Mesendoderm (in vitro differentiated cells): ENCODE data around the gene ROBO1.

ENCODE experiments used
- DNase-seq: peaks from one replicate; pipeline ENCODE4 v3.0.0; 2013
- H2AK5ac ChIP-seq: 2 replicates; pipeline ENCODE4 v1.6.1; 2013; ENCODE audit warnings: low read length, inconsistent platforms
- H2BK120ac ChIP-seq: 2 replicates; pipeline ENCODE4 v1.6.1; 2013; ENCODE audit warnings: low read depth, mild to moderate bottlenecking, low read length, moderate library complexity, mixed read lengths
- H2BK15ac ChIP-seq: replicated peaks from 2 replicates; pipeline ENCODE4 v1.6.1; 2013; ENCODE audit warnings: low read depth, mild to moderate bottlenecking, moderate library complexity
- H2BK5ac ChIP-seq: 2 replicates; pipeline ENCODE4 v1.6.1; 2013; ENCODE audit warnings: low read length, inconsistent platforms
- H3K18ac ChIP-seq: 2 replicates; pipeline ENCODE4 v1.6.1; 2013; ENCODE audit warnings: mild to moderate bottlenecking, low read length, mixed read lengths
- H3K23ac ChIP-seq: one replicate; pipeline ENCODE4 v1.6.1; 2013; ENCODE audit warnings: low read length
- H3K27ac ChIP-seq: 2 replicates; pipeline ENCODE4 v1.5.1; 2013; ENCODE audit warnings: low read depth, mild to moderate bottlenecking, inconsistent platforms, low read length, moderate library complexity
- H3K27me3 ChIP-seq: 2 replicates; pipeline ENCODE4 v1.6.1; 2013; ENCODE audit warnings: low read length, control low read depth, mild to moderate bottlenecking, inconsistent platforms; ENCODE audit not compliant: insufficient read depth, poor library complexity
- H3K36me3 ChIP-seq: 2 replicates; pipeline ENCODE4 v1.6.1; 2013; ENCODE audit warnings: low read length, inconsistent platforms; ENCODE audit not compliant: control insufficient read depth, insufficient read depth
- H3K4ac ChIP-seq: one replicate; pipeline ENCODE4 v1.6.1; 2013; ENCODE audit warnings: low read depth, mild to moderate bottlenecking, low read length, moderate library complexity
- H3K4me1 ChIP-seq: 2 replicates; pipeline ENCODE4 v1.6.1; 2013; ENCODE audit warnings: low read depth, low read length, inconsistent platforms; ENCODE audit not compliant: control insufficient read depth
- H3K4me2 ChIP-seq: 2 replicates; pipeline ENCODE4 v1.6.1; 2013; ENCODE audit warnings: low read length
- H3K4me3 ChIP-seq: 2 replicates; pipeline ENCODE4 v1.5.1; 2013; ENCODE audit warnings: mild to moderate bottlenecking, low read length
- H3K56ac ChIP-seq: one replicate; pipeline ENCODE4 v1.6.1; 2013; ENCODE audit warnings: low read length
- H3K79me1 ChIP-seq: 2 replicates; pipeline ENCODE4 v1.6.1; 2013; ENCODE audit warnings: low read length, inconsistent platforms
- H3K79me2 ChIP-seq: 2 replicates; pipeline ENCODE4 v1.6.1; 2013; ENCODE audit warnings: mild to moderate bottlenecking, low read length; ENCODE audit not compliant: control insufficient read depth, insufficient read depth
- H3K9ac ChIP-seq: 2 replicates; pipeline ENCODE4 v1.6.1; 2013; ENCODE audit warnings: low read length, inconsistent platforms
- H4K5ac ChIP-seq: one replicate; pipeline ENCODE4 v1.6.1; 2013; ENCODE audit warnings: low read length
- H4K8ac ChIP-seq: one replicate; pipeline ENCODE4 v1.6.1; 2013; ENCODE audit warnings: low read depth, mild to moderate bottlenecking, control low read depth, low read length, moderate library complexity
- WGBS: extraction: QIAGEN DNeasy Blood & Tissue Kit; methylation state at CpG from one replicate; pipeline ENCODE4 v1.1.7; 2013; ENCODE audit warnings: low lambda C conversion rate, missing lambda C conversion rate; ENCODE audit not compliant: insufficient coverage; ENCODE audit errors: extremely low coverage; 5-methylcytosine and 5-hydroxymethylcytosine counted together

ROBO1 gene

DNA sequence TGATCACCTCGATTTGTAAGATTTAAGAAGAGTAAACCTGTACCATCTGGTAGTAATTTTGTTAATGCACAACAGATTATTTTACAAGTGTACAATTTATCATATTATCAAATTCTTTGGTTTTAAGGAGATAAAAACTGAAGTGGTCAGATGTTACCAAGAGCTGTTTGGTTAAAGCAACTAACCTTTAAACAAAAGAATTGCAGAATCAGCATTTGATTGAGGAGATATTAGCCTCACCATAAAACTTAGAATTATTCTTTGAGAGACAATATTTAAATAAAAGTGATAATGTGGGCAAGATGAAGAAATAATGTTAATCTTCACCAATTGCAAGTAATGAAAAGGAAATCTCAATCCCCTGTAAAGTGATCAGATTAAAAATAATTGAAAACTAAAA lies 1034.9 kb downstream of the ROBO1 start:
- Histone ChIP-seq H3K27me3 (no peaks in the 10 kb centered on the region), H3K4me2 (no peak overlapping the region), H3K9ac (no peak overlapping the region), H3K79me1 (no peaks in the 10 kb centered on the region), H3K4me3 (no peak overlapping the region), H3K4ac (no peak overlapping the region), H4K5ac (no peak overlapping the region), H3K36me3 (no peaks in the 10 kb centered on the region), H3K4me1 (peaks cover 4% of the 10 kb centered on the region), H2BK120ac (no peak overlapping the region), H3K23ac (no peak overlapping the region), H3K56ac (no peak overlapping the region), H3K27ac (no peak overlapping the region), H2AK5ac (no peak overlapping the region), H3K79me2 (no peaks in the 10 kb centered on the region), H4K8ac (no peak overlapping the region), H2BK5ac (no peak overlapping the region), H2BK15ac (no peak overlapping the region), H3K18ac (no peak overlapping the region)
- WGBS, result no CpG with 5 or more reads among the region's 1 CpG
- no peak for DNase-seq

DNA sequence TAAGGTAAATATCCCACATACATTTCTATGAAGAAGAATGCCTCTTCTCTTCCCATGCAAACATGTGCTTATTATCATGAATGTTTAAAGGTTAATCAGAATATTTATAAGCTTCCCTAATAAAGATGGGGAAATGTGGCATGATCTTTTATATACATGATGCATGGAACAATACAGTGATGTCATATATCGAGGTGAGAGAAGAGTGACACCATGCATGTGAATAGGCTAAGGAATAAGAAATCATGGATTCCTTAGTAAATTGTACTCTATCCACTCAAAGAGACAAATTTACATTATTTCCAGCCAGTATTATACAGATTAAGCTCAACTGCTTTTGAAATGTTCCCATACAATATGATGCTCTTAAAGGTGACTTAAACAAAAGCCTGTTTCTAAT lies 1035.3 kb downstream of the ROBO1 start:
- Histone ChIP-seq H3K27me3 (no peaks in the 10 kb centered on the region), H2BK5ac (no peak overlapping the region)
- WGBS, result no CpG with 5 or more reads among the region's 1 CpG

DNA sequence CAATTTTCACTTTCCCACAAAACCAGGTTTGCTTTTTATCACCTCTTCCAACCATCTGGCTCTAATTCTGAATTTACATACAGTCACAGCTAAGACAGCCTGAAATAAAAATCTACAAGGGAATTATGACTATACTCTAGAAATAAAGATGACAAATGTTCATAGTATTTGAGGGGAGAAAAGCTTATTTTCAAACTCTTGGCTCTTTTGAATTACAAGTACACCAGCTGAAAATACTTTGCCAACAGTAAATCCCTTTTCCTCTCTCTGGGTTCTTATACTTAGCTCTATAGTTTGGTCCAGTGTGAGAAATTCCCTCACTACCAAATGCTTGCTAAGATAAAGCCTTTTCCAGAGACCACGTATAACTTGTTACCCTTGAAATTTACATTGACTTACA lies 1037.9 kb downstream of the ROBO1 start:
- Histone ChIP-seq H3K27ac (no peak overlapping the region), H2BK15ac (no peak overlapping the region), H3K4ac (no peak overlapping the region), H4K8ac (no peak overlapping the region), H3K4me2 (no peak overlapping the region), H3K9ac (no peak overlapping the region), H3K36me3 (no peaks in the 10 kb centered on the region), H3K4me1 (peaks cover 4% of the 10 kb centered on the region), H2AK5ac (no peak overlapping the region), H3K79me1 (no peaks in the 10 kb centered on the region), H3K79me2 (no peaks in the 10 kb centered on the region), H4K5ac (no peak overlapping the region), H2BK5ac (no peak overlapping the region), H3K23ac (no peak overlapping the region), H3K56ac (no peak overlapping the region), H3K27me3 (no peaks in the 10 kb centered on the region), H3K18ac (no peak overlapping the region), H2BK120ac (no peak overlapping the region), H3K4me3 (no peak overlapping the region)
- DNase-seq, result peak; percentile 47
- no CpG with 5 or more reads among the region's 1 CpG for WGBS

More for the DNA sequence above, 1035.3 kb downstream of the ROBO1 start:
- H3K23ac ChIP-seq, result no peak overlapping the region
- no peaks in the 10 kb centered on the region for H3K36me3 ChIP-seq
- no peak overlapping the region for H3K18ac ChIP-seq
- H3K27ac ChIP-seq, result no peak overlapping the region
- H3K4me1 ChIP-seq, result peaks cover 4% of the 10 kb centered on the region
- H4K5ac ChIP-seq, result no peak overlapping the region
- H2AK5ac ChIP-seq, result no peak overlapping the region
- H3K79me2 ChIP-seq, result no peaks in the 10 kb centered on the region
- no peak for DNase-seq
- H3K4ac ChIP-seq, result no peak overlapping the region
- H3K56ac ChIP-seq, result no peak overlapping the region
- H4K8ac ChIP-seq, result no peak overlapping the region
- no peak overlapping the region for H3K9ac ChIP-seq
- no peak overlapping the region for H3K4me2 ChIP-seq
- H3K4me3 ChIP-seq, result no peak overlapping the region
- H3K79me1 ChIP-seq, result no peaks in the 10 kb centered on the region
- no peak overlapping the region for H2BK120ac ChIP-seq
- no peak overlapping the region for H2BK15ac ChIP-seq

DNA sequence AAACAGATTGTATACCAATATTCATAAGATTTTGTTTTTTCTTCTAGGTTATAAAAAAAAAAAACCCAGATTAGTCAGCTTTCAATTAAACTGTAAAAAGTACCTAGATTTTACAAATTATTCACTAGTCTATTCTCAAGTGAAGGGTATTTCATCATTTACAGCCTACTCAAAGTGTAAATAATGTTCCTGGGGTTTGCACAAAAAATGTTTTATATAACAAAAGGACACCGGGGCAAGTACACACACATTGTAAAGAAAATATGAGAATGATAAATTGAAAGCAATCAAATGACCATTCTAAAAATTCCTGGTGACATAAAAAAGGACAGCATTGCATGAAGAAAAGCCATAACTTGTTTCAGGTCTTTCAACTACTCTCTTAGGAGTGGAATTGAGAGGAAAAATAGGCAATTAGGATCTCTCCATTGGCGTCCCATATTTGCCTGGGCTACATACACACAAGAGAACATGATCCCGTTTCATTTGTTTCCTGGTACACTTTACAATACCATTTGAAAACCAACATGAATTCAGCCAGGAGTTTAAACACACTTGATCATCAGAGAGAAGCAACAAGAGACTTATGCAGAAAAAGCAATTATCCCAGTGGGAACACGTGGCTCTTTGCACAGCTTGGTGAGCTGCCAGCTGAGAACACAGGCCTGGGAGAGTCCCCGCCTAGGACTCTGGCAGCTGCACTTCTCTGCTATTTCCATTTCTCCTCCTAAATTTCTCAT lies 1039.2 kb downstream of the ROBO1 start:
- no peak overlapping the region for H4K8ac ChIP-seq
- H3K56ac ChIP-seq, result no peak overlapping the region
- no peak overlapping the region for H3K9ac ChIP-seq
- H2BK15ac ChIP-seq, result no peak overlapping the region
- H3K27me3 ChIP-seq, result no peaks in the 10 kb centered on the region
- H3K4me1 ChIP-seq, result peaks cover 4% of the 10 kb centered on the region
- no peak overlapping the region for H4K5ac ChIP-seq
- H3K4me3 ChIP-seq, result no peak overlapping the region
- no peak overlapping the region for H3K4me2 ChIP-seq
- no peak overlapping the region for H3K23ac ChIP-seq
- H3K4ac ChIP-seq, result no peak overlapping the region
- peak; percentile 57 for DNase-seq
- H3K36me3 ChIP-seq, result no peaks in the 10 kb centered on the region
- H3K18ac ChIP-seq, result peak overlapping the region; percentile 68
- no peak overlapping the region for H2AK5ac ChIP-seq
- no peak overlapping the region for H2BK120ac ChIP-seq
- H3K27ac ChIP-seq, result no peak overlapping the region
- no peaks in the 10 kb centered on the region for H3K79me2 ChIP-seq
- no peaks in the 10 kb centered on the region for H3K79me1 ChIP-seq
- no peak overlapping the region for H2BK5ac ChIP-seq
- WGBS, result no CpG with 5 or more reads among the region's 5 CpGs

DNA sequence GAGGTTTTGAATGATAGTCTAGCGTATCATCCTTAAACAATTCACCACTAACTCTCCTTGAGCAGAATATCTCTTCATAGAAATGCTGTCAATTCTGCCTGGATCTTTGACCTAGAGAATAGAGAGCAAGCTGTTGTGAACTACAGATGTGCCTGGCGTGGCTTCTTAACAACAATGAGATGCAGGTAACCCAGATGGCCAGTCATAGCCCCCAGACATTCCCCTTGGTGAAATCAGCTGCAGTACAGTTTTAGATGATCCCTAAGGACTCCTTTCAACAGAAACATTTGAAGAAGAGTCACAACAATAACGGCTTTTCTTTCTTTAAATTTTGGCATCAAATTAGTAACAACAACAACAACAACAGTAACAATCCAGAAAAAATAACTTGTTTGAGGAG lies 1041.3 kb downstream of the ROBO1 start:
- H3K79me2 ChIP-seq, result no peaks in the 10 kb centered on the region
- H3K9ac ChIP-seq, result no peak overlapping the region
- no peak overlapping the region for H3K56ac ChIP-seq
- no peaks in the 10 kb centered on the region for H3K36me3 ChIP-seq
- peak; percentile 55 for DNase-seq
- no peak overlapping the region for H4K5ac ChIP-seq
- H2BK15ac ChIP-seq, result no peak overlapping the region
- H3K4me3 ChIP-seq, result no peak overlapping the region
- no CpG with 5 or more reads among the region's 3 CpGs for WGBS
- no peak overlapping the region for H2BK5ac ChIP-seq
- no peak overlapping the region for H3K4ac ChIP-seq
- peak overlapping the region; percentile 51 for H3K18ac ChIP-seq
- peaks cover 4% of the 10 kb centered on the region for H3K4me1 ChIP-seq
- no peak overlapping the region for H3K4me2 ChIP-seq
- H2AK5ac ChIP-seq, result no peak overlapping the region
- H3K27me3 ChIP-seq, result no peaks in the 10 kb centered on the region
- H3K23ac ChIP-seq, result no peak overlapping the region
- no peak overlapping the region for H4K8ac ChIP-seq
- no peaks in the 10 kb centered on the region for H3K79me1 ChIP-seq
- no peak overlapping the region for H3K27ac ChIP-seq
- no peak overlapping the region for H2BK120ac ChIP-seq

DNA sequence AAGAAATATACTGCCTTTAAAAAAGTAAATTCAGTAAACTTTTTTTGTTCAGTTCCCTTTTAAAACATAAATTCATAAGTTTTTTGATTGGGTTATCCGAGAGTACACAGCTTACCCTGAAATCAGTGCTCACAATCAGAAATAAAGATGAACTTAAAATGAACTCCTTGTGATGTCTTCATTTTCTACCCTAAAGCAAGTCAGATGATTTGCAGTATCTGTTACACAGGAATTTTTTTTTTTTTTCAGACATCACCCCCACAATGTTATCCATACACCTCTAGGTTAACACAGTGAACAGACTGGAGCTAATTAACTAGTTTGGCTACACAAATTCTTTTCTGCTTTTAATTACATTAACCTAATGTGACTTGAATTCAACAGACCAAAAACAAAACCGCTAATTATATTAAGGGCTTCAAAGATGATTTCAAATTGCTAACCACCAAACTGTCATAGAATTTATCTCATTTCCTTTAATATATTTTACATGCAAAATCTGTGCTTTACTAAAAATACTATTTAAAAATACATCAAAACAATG lies 1042.0 kb downstream of the ROBO1 start:
- Histone ChIP-seq H2BK15ac (no peak overlapping the region), H3K18ac (no peak overlapping the region), H3K4me1 (peaks cover 4% of the 10 kb centered on the region), H3K27me3 (no peaks in the 10 kb centered on the region), H3K79me1 (no peaks in the 10 kb centered on the region), H3K56ac (no peak overlapping the region), H2AK5ac (no peak overlapping the region), H2BK5ac (no peak overlapping the region), H3K27ac (no peak overlapping the region), H3K9ac (no peak overlapping the region), H3K36me3 (no peaks in the 10 kb centered on the region), H3K4ac (no peak overlapping the region), H2BK120ac (no peak overlapping the region), H3K79me2 (no peaks in the 10 kb centered on the region), H3K4me2 (no peak overlapping the region), H4K5ac (no peak overlapping the region), H3K4me3 (no peak overlapping the region), H3K23ac (no peak overlapping the region), H4K8ac (no peak overlapping the region)
- no peak for DNase-seq
- WGBS, result 100% methylated on average over 1 of the region's 2 CpGs
